GM12865 (cell line): Measurements from ENCODE around the gene TRIM72.

Experiments
- DNase-seq: peaks from one replicate; pipeline ENCODE4 v3.0.0; 2010; ENCODE audit warnings: low read depth
- H3K4me3 ChIP-seq: 2 replicates; pipeline ENCODE4 v1.5.1; 2011; ENCODE audit warnings: mild to moderate bottlenecking, low read depth, low read length, control low read depth
- CTCF ChIP-seq: IDR thresholded peaks from 2 replicates; pipeline ENCODE4 v1.5.1; 2011; ENCODE audit warnings: low read length, control low read depth, low read depth, inconsistent platforms; ENCODE audit not compliant: insufficient read depth; ENCODE audit errors: missing control alignments

Gene TRIM72

GRCh38 chr16:31204871-31205666 is 8.8 kb upstream of the TRIM72 start:
- no peak for DNase-seq
- no peak for TF ChIP-seq CTCF
- no peak overlapping the region for H3K4me3 ChIP-seq

GRCh38 chr16:31206776-31207175 is 7.1 kb upstream of the TRIM72 start:
- DNase-seq = no peak
- no peak for TF ChIP-seq CTCF
- no peak overlapping the region for H3K4me3 ChIP-seq

DNA sequence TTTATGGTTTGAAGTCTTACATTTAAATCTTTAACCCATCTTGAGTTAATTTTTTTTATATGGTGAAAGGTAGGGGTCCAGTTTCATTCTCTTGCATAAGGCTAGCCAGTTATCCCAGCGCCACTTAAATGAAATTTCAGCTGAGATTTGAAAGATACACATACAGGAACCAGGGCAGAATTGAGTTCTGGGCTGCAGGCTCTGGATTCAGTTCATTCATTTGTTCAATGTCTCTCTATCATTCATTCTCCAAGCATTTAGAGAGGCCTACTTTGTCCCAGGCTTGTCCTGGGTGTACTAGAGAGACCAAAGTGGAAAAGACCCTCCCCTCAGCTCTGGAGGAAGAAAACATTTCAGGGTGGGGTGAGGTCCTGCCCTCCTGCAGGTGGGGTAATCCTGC is 577 bp upstream of the TRIM72 start:
- no peak for TF ChIP-seq CTCF
- DNase-seq = no peak
- no peak overlapping the region for H3K4me3 ChIP-seq

GRCh38 chr16:31214708-31215286 is 878 bp downstream of the TRIM72 start:
- H3K4me3 ChIP-seq = no peak overlapping the region
- TF ChIP-seq CTCF = no peak
- DNase-seq = no peak

DNA sequence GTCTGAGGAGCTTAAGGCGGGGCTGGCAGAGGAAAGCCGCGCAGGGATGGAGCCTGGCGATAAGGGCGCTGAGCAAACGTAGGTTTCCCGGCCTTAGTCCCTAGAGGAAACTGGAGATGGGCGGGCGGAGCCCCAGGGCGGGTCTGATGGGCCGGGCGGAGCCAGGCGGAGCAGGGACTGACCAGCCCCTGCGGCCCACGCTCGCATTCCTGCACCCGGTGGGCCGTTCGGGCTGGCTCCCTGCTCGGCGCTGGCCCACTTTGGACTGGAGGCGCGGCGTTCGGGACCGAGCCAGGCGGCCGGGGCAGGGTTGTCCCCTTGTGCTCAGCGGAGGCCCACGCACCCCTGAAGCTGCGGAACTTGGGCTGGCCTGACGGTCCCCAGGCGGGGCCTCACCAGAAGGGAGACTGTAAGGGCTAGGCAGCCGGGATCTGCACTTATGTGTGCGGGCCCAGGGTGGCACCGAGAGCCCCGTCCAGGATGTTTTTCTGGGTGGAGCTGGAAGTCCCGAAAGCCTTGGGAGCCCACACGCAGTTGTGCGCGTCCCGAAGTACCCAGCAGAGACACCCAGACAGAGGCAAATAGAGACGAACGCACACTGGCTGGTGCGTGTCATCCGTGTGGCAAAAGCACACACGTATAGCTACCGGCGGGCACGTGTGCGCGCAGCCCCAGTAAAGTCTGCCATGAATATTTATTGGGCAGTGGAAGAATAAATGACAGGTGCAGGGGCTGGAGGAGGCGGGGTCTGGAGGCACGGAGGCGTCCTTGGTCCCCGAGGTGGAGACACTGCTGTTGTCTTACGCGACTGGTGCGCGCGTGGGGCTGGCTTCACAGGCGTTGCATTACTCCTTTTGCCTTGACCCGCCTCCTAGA is 1.6 kb downstream of the TRIM72 start:
- no peak for DNase-seq
- H3K4me3 ChIP-seq = no peak overlapping the region
- no peak for TF ChIP-seq CTCF

- no peak for DNase-seq
- TF ChIP-seq CTCF = no peak
- no peak within 1 kb of the TSS for H3K4me3 ChIP-seq
These were observed 2.7 kb downstream of the TRIM72 start, which contains the start of gene PYDC1 for GRCh38 chr16:31216422-31217135. PYDC1 (minus strand) TSS chr16:31217135; CDS start chr16:31217028, 107 bp downstream.
